Nephron progenitor cell (in vitro differentiated cells): ENCODE results near the gene ITSN2.
"Not testable (repeated sequence)": the region's sequence is repeated elsewhere in the genome, so short reads cannot be mapped to it uniquely, and the experiment has no call there.

ENCODE experiments used
- DNase-seq: peaks from one replicate; pipeline ENCODE4 v3.0.0; 2021
- H3K27ac Mint-ChIP-seq: 2 replicates; pipeline ENCODE4 v1.8.0; 2021; ENCODE audit warnings: mild to moderate bottlenecking, moderate library complexity, mixed read lengths
- H3K27me3 Mint-ChIP-seq: 2 replicates; pipeline ENCODE4 v1.8.0; 2021; ENCODE audit warnings: mild to moderate bottlenecking, low read depth, mixed read lengths; ENCODE audit not compliant: poor library complexity
- H3K36me3 Mint-ChIP-seq: 2 replicates; pipeline ENCODE4 v1.8.0; 2021; ENCODE audit warnings: low read depth, mixed read lengths
- H3K4me1 Mint-ChIP-seq: 2 replicates; pipeline ENCODE4 v1.8.0; 2021; ENCODE audit warnings: mixed read lengths
- H3K4me3 Mint-ChIP-seq: 2 replicates; pipeline ENCODE4 v1.8.0; 2021; ENCODE audit warnings: mild to moderate bottlenecking, moderate library complexity, mixed read lengths
- H3K9me3 Mint-ChIP-seq: 2 replicates; pipeline ENCODE4 v1.8.0; 2021; ENCODE audit warnings: mild to moderate bottlenecking, moderate library complexity, mixed read lengths
- CTCF ChIP-seq: fragments of 200-600 bp; sonication (generic); IDR thresholded peaks from 2 replicates; pipeline ENCODE4 v1.5.0; 2021; ENCODE audit warnings: antibody characterized with exemption

The ITSN2 gene

GRCh38 chr2:24359129-24360049 lies 947 bp downstream of the ITSN2 start:
- peak overlapping the region; percentile 86 for H3K4me3 Mint-ChIP-seq
- peaks cover 14% of the 10 kb centered on the region for H3K4me1 Mint-ChIP-seq
- no peak for DNase-seq
- peaks cover 41% of the 10 kb centered on the region for H3K27me3 Mint-ChIP-seq
- no peaks in the 10 kb centered on the region for H3K36me3 Mint-ChIP-seq
- no peak for TF ChIP-seq CTCF
- H3K27ac Mint-ChIP-seq, result no peak overlapping the region
- no peaks in the 10 kb centered on the region for H3K9me3 Mint-ChIP-seq

GRCh38 chr2:24357767-24358166 lies 2.6 kb downstream of the ITSN2 start:
- not testable (repeated sequence) for H3K4me3 Mint-ChIP-seq, H3K36me3 Mint-ChIP-seq, DNase-seq, H3K9me3 Mint-ChIP-seq, H3K27ac Mint-ChIP-seq
- Mint-ChIP-seq H3K4me1 (peaks cover 14% of the 10 kb centered on the region), H3K27me3 (peaks cover 33% of the 10 kb centered on the region)

- H3K4me3 Mint-ChIP-seq, H3K36me3 Mint-ChIP-seq, H3K27ac Mint-ChIP-seq, H3K9me3 Mint-ChIP-seq, DNase-seq: not testable (repeated sequence)
- H3K4me1 Mint-ChIP-seq, result peaks cover 14% of the 10 kb centered on the region
- H3K27me3 Mint-ChIP-seq, result peaks cover 29% of the 10 kb centered on the region
These were observed 3.2 kb downstream of the ITSN2 start for GRCh38 chr2:24357115-24357514.

GRCh38 chr2:24354957-24355356 lies 5.4 kb downstream of the ITSN2 start:
- H3K4me3 Mint-ChIP-seq, result no peak overlapping the region
- H3K36me3 Mint-ChIP-seq, result no peaks in the 10 kb centered on the region
- H3K9me3 Mint-ChIP-seq, result no peaks in the 10 kb centered on the region
- peaks cover 32% of the 10 kb centered on the region for H3K27me3 Mint-ChIP-seq
- no peak for DNase-seq
- H3K4me1 Mint-ChIP-seq, result peaks cover 14% of the 10 kb centered on the region
- H3K27ac Mint-ChIP-seq, result no peak overlapping the region
- no peak for TF ChIP-seq CTCF

DNA sequence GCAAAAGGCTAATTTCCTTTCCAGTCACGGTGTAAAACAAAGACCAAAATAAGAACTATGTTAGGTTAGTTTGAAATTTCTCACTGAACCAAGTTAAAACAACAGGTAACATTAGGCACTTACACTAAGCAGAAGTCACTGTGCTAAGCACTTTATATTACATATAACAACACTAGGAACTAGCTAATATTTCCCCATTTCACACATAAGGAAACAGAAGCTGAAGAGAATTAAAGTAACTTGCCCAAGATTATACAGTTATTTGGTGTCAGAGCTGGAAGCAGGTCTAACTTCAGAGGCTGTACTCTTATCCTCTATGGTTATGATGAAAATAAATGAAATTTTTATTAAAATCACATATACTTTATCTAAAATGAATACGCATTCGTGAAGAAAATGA lies 5.9 kb downstream of the ITSN2 start:
- Mint-ChIP-seq H3K36me3 (no peaks in the 10 kb centered on the region), H3K4me1 (peaks cover 14% of the 10 kb centered on the region), H3K27ac (no peak overlapping the region), H3K4me3 (no peak overlapping the region), H3K9me3 (no peaks in the 10 kb centered on the region), H3K27me3 (peaks cover 29% of the 10 kb centered on the region)
- DNase-seq, result no peak
- TF ChIP-seq CTCF, result no peak

GRCh38 chr2:24353973-24354372 lies 6.4 kb downstream of the ITSN2 start:
- Mint-ChIP-seq H3K27ac (no peak overlapping the region), H3K27me3 (peaks cover 25% of the 10 kb centered on the region), H3K36me3 (no peaks in the 10 kb centered on the region), H3K4me1 (peaks cover 10% of the 10 kb centered on the region), H3K4me3 (no peak overlapping the region), H3K9me3 (no peaks in the 10 kb centered on the region)
- no peak for TF ChIP-seq CTCF
- no peak for DNase-seq

GRCh38 chr2:24353364-24353763 lies 7.0 kb downstream of the ITSN2 start:
- Mint-ChIP-seq H3K9me3 (no peaks in the 10 kb centered on the region), H3K4me3 (no peak overlapping the region), H3K4me1 (peaks cover 6% of the 10 kb centered on the region), H3K36me3 (no peaks in the 10 kb centered on the region), H3K27ac (no peak overlapping the region), H3K27me3 (peaks cover 19% of the 10 kb centered on the region)
- DNase-seq, result no peak
- no peak for TF ChIP-seq CTCF
